Left kidney (tissue), 2 donors: Measurements from ENCODE around the gene TSPAN4. TPM values are rescaled to one million over a fixed set of nuclear protein-coding genes. Genes with fewer than 3 reads are reported as not detected.

Experiments
- DNase-seq: peaks from one replicate; pipeline ENCODE4 v3.0.0-alpha.2; 2013
- polyA plus RNA-seq: library from polyadenylated mRNA; unstranded; fragments of 120-200 nt; gene quantifications from one replicate; pipeline ENCODE4 v1.2.1, GENCODE V29; 2013; ENCODE audit not compliant: insufficient read length

The TSPAN4 gene
- polyA plus RNA-seq, 1 donor = 55.9 TPM

DNA sequence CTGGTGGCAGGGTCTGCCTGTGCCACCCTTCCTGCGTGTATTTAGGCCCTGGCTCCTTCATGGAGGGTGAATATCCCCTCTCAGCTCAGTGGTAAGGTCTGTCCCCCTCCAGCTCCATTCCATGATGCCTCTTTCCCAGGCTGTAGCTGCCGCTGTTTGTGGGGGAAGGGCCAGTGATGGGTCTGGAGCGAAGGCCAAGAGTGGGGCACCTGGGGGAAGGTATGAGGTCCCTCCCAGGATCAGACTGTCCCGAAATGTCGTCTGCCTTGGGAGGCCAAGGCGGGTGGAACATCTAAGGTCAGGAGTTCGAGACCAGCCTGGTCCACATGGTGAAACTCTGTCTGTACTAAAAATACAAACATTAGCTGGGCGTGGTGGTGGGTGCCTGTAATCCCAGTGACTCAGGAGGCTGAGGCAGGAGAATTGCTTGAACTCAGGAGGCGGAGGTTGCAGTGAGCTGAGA is 8.8 kb upstream of the TSPAN4 start:
- DNase-seq = no peak

- DNase-seq = no peak
Observed at GRCh38 chr11:834371-835316, 8.0 kb upstream of the TSPAN4 start.

GRCh38 chr11:836274-836673 is 6.4 kb upstream of the TSPAN4 start:
- no peak for DNase-seq

- no peak for DNase-seq
Observed at GRCh38 chr11:836700-837099, 6.0 kb upstream of the TSPAN4 start.

- DNase-seq = no peak
Observed at GRCh38 chr11:837189-837989, 5.3 kb upstream of the TSPAN4 start.

DNA sequence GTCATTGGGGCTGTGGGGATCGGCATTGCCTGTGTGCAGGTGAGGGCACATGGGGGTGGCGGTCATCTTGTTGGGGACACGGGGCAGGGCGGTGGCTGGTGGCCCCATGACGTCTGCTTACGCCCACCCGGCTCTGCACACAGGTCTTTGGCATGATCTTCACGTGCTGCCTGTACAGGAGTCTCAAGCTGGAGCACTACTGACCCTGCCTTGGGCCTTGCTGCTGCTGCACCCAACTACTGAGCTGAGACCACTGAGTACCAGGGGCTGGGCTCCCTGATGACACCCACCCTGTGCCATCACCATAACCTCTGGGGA is 4.7 kb upstream of the TSPAN4 start:
- DNase-seq = no peak

GRCh38 chr11:838441-839279 is 4.0 kb upstream of the TSPAN4 start:
- DNase-seq = no peak

GRCh38 chr11:839280-839623 is 3.4 kb upstream of the TSPAN4 start:
- DNase-seq = no peak

- no peak for DNase-seq
Observed at GRCh38 chr11:839875-840617, 2.6 kb upstream of the TSPAN4 start.

- DNase-seq = no peak
Observed at GRCh38 chr11:841981-842369, 677 bp upstream of the TSPAN4 start.

DNA sequence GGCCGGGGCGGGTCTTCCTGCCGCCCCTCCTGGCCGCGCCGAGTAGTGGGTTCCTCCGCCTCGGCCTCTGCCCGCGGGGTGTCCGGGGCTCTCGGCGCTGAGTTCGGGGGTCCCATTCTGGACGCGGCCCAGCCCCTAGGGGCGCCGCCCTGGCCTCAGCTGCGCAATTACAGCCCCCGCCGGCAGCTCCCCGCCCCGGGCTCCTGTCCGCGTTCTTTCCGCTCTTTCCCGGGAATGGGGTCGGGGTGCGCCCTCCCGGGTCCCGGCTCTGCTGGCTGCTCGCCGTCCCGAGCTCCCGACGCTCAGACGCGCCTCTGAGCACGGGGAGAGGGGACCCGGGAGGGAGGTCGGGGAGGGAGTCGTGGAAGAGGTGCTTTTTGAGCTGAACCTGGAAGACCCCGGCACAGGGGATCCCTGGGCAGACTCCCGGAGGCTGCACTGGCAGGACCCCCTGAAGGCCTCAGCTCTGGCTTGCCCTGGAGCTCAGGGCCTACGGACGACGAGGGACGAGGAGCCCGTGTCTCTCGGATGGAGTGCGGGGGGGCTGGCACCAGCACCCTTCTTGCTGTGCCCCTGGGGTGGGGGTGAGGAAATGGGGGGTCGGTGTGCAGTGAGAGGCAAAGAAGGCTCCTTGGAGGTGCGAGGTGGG is 558 bp downstream of the TSPAN4 start:
- DNase-seq = no peak

DNA sequence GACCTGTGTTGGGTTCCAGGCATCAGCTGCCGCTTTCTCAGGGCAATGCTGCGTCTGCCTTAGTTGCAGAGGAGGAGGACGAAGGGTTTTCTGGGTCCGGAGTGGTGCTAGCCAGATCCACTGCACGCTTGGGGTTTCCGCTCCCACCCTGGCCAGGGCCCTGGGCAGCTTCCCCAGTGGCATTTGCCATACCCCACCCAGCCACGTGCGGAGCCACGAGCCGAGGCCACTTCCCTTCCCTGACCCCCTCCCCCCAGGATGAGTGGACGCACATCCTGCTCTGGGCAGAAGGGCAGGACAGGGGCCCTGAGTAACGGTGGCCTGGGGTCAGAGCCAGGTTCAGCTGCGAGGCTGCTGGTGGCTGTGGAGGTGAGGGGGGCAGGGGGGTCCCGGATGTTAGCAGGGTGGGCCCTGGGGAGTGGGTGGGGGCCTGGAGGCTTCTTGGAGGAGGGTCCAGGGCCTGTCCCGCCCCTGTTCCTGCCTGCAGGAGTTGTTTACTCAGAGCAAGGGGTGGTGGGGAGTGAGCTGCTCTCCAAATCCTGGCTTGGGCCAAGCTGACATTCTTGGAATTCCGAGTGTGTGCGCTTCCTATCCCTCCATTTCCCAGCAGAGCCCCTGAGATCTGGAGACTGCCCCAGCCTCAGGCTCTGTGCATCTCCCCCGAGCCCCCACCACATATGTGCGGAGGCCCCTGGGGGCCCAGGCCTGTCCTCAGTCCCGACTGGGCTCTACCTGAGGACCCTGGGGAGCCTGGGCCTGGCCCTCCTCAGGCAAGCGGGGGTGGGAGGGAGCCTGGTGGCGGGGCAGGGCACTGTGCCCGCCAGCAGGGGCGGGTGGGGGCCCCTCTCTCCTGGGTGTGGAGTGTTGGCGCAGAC is 1.4 kb downstream of the TSPAN4 start:
- DNase-seq = peak; percentile 70

DNA sequence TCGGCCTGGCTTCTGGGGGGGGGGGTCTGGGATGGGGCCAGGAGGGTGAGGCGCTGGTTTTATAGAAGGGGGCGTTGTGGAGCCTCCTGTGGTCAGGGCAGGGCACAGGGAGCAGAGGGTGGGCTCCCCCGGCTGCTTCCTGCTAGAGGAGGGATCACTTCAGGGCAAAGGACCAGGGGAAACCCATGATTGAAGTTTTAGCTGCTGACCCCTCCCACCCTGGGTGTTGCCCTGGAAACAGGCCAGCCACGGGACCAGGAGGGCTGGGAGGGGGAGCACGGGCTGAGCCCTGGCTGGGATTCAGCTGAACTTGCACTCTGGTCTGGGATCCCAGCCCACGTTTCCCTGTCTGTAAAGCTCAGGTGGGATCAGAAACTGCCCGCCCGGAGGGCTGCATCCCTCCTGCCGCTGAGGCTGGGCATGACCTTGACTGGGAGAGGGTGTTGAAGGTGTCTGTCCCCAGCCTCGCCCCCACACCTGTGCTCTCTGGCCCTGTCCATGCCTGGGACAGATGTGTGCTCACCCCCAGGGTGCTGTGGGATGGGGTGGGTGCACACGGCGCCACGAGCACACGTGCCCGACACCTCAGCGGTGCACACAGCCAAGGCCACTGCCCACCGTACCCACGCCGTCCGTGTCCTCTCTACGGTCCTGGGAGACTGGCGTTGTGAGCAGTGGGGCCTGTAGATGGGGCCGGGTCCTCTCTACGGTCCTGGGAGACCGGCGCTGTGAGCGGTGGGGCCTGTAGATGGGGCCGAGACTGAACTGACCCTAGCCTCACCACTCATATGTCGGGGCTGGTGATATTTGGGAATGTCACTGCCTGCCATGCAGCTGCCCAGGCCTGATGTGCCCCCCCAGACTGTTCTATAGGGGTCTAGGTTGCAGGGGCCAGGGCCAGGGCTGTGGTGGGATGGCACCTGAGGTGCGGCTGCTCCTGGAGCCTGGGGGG is 2.3 kb downstream of the TSPAN4 start:
- peak; percentile 85 for DNase-seq

GRCh38 chr11:845872-846495 is 3.3 kb downstream of the TSPAN4 start:
- no peak for DNase-seq

DNA sequence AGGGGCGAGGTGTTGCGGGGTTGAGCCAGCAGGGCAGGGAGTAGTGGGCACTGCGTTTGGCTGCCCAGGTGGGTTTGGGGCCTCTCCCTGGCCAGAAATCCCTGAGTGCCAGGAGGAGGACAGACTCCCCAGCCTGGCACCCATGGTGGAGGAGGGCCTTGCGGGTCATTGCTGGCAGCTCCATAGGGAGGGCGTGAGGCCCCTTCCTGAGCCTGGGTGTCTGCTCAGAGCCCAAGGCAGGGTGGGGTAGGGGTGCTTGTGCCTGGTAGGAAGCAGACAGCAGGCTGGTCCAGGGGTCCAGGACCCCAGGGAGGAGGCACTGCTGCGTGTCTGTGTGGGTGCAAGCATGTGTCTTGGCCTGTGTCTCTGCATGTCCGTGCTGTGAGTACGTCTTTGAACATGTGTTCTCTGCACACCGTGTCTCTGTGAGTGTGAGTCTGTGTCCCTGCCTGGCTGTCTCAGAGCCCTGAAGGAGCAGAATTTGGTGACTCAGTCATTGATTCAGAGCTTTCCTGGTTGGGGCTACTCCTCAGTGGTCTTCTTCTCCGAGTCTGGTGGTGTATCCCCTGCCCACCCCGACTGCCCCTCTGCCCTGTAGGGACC is 3.9 kb downstream of the TSPAN4 start:
- DNase-seq = no peak

- DNase-seq = no peak
Observed at GRCh38 chr11:847876-848275, 5.2 kb downstream of the TSPAN4 start.

DNA sequence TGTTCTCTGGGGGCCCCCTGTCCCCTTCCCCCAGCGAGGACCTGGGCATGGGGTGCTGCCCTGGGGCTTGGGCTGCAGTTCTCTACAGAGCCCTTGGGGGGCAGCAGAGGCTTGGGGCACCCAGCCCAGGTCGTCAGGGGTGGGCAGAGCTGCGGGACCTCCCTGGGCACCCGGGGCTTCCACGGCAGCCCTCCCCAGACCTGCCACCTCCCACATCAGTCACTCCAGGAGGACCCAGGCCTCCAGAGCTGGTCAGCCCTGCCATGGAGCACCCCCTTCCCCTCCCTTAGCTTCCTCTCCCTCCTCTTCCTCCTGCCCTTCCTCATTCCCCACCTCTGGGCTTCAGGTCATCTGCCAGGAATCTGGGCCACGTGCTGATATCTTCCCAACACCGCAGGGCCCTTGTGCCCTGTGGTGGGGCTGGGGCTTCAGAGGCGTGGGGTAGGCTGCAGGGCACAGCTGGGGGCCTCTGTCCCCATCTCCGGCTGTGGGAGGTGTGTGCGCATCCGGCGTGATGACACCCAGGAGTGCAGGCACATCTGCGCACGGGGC is 5.8 kb downstream of the TSPAN4 start:
- no peak for DNase-seq
